Measurements from ENCODE around the gene ZFYVE26. TPM values are rescaled to one million over a fixed set of nuclear protein-coding genes. Genes with fewer than 3 reads are reported as not detected.

The ZFYVE26 gene
- total RNA-seq, 1 experiment from 2014 or later: 13.2 TPM

- DNase-seq (ENCODE audit: low read depth, low spot score): no peak
- RAD21 ChIA-PET (ENCODE audit: low non-redundant PET in 1 of 2, low total read pairs in 2 of 2, uncharacterized antibody in 2 of 2, unreplicated experiment in 2 of 2): no interaction called here
- no peaks in the 10 kb centered on the region for H3K9me3 ChIP-seq (ENCODE audit: control insufficient read depth in 1 of 2, insufficient read depth in 1 of 2, low read depth in 1 of 2, low read length in 2 of 2)
- no peak overlapping the region for H3K4me3 ChIP-seq (replicated peaks in 1 of 2; ENCODE audit: low read depth in 1 of 2, low read length in 2 of 2)
- BruUV-seq (replicated peaks): no TSS peak
- no peaks in the 10 kb centered on the region for H3K9me2 ChIP-seq (ENCODE audit: insufficient read depth)
- no peaks in the 10 kb centered on the region for H4K20me1 ChIP-seq (ENCODE audit: insufficient read depth)
- H3K4me1 ChIP-seq (ENCODE audit: control insufficient read depth in 1 of 2, insufficient read depth in 2 of 2, low read length in 2 of 2): no peaks in the 10 kb centered on the region
- H3K27ac ChIP-seq (ENCODE audit: low read depth, low read length): no peak overlapping the region
- peaks cover 7 to 8% of the 10 kb centered on the region in 2 experiments; a peak in 2 of 4 replicates for H3K36me3 ChIP-seq (ENCODE audit: control insufficient read depth in 1 of 2, insufficient read depth in 2 of 2, low read length in 2 of 2)
- TF ChIP-seq EZH2 (IDR thresholded peaks at IDR 0.05) (no peak), YY1 (IDR thresholded peaks at IDR 0.05; ENCODE audit: extremely low read depth, insufficient replicate concordance, low read depth, low read length) (no peak), EZH2phosphoT487 (IDR thresholded peaks at IDR 0.05; ENCODE audit: borderline replicate concordance) (no peak), ATF3 (IDR thresholded peaks at IDR 0.05) (no peak), POLR2AphosphoS5 (IDR thresholded peaks at IDR 0.05; ENCODE audit: low read depth, low read length) (no peak), CEBPB (IDR thresholded peaks at IDR 0.05; ENCODE audit: low read depth) (no peak), REST (IDR thresholded peaks at IDR 0.05; ENCODE audit: low read depth) (no peak), ZFX (IDR thresholded peaks at IDR 0.05) (no peak), CBX3 (IDR thresholded peaks at IDR 0.05; ENCODE audit: low read depth) (no peak), SRF (IDR thresholded peaks at IDR 0.05; ENCODE audit: low read depth) (no peak), TCF7L2 (IDR thresholded peaks at IDR 0.05; ENCODE audit: borderline replicate concordance, extremely low read depth, insufficient read depth, insufficient read length) (no peak), JUND (IDR thresholded peaks at IDR 0.05) (no peak), ELF1 (IDR thresholded peaks at IDR 0.05; ENCODE audit: borderline replicate concordance, low read depth) (no peak)
- TF ChIP-seq, protein P1, sequence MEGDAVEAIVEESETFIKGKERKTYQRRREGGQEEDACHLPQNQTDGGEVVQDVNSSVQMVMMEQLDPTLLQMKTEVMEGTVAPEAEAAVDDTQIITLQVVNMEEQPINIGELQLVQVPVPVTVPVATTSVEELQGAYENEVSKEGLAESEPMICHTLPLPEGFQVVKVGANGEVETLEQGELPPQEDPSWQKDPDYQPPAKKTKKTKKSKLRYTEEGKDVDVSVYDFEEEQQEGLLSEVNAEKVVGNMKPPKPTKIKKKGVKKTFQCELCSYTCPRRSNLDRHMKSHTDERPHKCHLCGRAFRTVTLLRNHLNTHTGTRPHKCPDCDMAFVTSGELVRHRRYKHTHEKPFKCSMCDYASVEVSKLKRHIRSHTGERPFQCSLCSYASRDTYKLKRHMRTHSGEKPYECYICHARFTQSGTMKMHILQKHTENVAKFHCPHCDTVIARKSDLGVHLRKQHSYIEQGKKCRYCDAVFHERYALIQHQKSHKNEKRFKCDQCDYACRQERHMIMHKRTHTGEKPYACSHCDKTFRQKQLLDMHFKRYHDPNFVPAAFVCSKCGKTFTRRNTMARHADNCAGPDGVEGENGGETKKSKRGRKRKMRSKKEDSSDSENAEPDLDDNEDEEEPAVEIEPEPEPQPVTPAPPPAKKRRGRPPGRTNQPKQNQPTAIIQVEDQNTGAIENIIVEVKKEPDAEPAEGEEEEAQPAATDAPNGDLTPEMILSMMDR (IDR thresholded peaks at IDR 0.05 in 2 of 3, conservative IDR thresholded peaks at IDR 0.05 in 1 of 3; ENCODE audit: borderline replicate concordance in 1 of 3, insufficient read depth in 1 of 3, low read depth in 2 of 3, low read length in 2 of 3): no peak
- TF ChIP-seq, protein P2, sequence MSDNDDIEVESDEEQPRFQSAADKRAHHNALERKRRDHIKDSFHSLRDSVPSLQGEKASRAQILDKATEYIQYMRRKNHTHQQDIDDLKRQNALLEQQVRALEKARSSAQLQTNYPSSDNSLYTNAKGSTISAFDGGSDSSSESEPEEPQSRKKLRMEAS (IDR thresholded peaks at IDR 0.05): no peak
- H3K27me3 ChIP-seq (ENCODE audit: insufficient read depth, low read length): no peaks in the 10 kb centered on the region
- intact Hi-C loops (cut with micrococcal nuclease): no loop called here
- no peak overlapping the region for H3K4me2 ChIP-seq (ENCODE audit: low read length)
- H3K79me2 ChIP-seq (ENCODE audit: insufficient read depth, low read length): no peaks in the 10 kb centered on the region
- no peak for ATAC-seq
- CTCF ChIA-PET: no interaction called here
- POLR2A ChIA-PET: no interaction called here
- H2AFZ ChIP-seq (ENCODE audit: low read depth, low read length, poor library complexity, severe bottlenecking): no peak overlapping the region
- H3K9ac ChIP-seq (ENCODE audit: low read length): no peak overlapping the region
Measured at GRCh38 chr14:67748312-67748711, 68.1 kb downstream of the ZFYVE26 start.
